HG03196 (cell line): ENCODE data around the gene ARL4A.
"Not testable (repeated sequence)": the region's sequence is repeated elsewhere in the genome, so short reads cannot be mapped to it uniquely, and the experiment has no call there.

Source experiments
- ATAC-seq: cut with Tn5 transposase; IDR thresholded peaks from one replicate; pipeline ENCODE4 v1.9.1; 2021; ENCODE audit not compliant: unreplicated experiment

The ARL4A gene

DNA sequence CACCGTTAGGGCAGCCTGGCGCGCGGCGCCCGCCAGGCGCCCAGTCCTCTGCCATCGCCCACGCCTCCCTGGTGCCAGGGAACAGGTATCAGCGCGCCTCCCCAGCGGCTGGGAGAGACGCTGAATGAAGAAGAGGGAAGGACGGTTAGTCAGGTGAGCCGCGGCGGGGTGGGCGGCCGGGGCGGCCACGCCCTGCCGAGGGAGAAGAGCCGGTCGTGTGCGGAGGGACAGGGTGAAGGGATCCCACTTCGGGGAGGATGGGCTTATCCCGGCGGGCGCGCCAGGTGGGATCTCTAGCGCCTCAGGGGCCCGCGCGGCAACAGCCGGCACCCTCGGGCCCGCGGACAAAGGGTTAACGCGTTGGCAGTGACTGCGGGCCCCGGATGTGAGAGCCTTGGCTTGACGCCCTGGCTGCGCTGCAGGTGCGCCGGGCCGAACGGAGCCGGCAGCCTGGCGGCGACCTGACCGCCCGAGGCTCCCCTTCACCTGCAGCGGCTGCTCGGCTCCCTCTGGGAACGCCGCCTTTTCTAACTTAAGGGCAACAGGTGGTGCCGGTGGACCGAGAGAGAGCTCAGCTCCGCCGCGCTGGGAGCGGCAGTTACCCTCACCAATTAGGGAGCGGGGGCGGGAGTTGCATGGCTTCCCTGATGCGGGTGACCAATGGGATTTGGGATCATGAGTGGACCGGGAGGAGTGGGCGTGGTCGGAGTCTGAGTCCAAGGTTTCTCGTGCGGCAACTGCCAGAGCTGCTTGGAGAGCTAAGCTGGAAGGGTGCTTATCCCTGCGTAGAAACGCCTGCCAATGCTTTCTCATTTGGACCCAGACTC, at the start of gene ARL4A:
ARL4A (plus strand) TSS at position 743 of the 827 bp plus-strand sequence. CDS start 622 bp downstream, outside the sequence.
- peak; percentile 88 for ATAC-seq

GRCh38 chr7:12637819-12638592, 49.4 kb upstream of the ARL4A start:
- peak; percentile 66 for ATAC-seq

DNA sequence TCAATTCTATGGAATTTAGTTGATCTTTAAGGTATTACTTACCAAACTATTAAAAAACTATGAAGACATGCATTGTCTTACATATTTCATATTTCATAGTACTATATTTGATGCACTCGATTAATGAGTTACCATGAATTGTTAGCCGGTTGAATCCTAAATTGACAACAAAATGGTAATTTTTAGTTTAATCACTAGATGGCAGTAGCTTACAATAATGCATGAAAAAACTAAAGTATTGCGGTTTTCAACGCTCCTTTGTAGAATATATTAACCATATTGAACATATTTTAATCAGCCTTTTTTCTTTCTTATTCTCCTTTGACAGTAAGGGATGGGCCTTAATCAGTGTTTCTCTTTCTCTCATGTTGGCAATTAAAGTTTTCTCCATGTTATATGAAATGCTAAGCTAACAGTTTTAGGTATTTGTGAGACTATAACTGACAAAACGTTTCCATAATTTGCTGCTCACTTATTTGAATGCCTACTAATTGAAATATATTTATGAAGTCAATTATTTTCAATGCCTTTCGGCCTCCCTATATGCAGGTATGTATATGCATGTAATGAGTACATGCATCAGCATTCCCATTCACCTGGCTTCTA, 48.5 kb upstream of the ARL4A start:
- peak; percentile 36 for ATAC-seq

- ATAC-seq = no peak
Observed at GRCh38 chr7:12640299-12641096, 46.9 kb upstream of the ARL4A start.

GRCh38 chr7:12641196-12641595, 46.2 kb upstream of the ARL4A start:
- no peak for ATAC-seq

DNA sequence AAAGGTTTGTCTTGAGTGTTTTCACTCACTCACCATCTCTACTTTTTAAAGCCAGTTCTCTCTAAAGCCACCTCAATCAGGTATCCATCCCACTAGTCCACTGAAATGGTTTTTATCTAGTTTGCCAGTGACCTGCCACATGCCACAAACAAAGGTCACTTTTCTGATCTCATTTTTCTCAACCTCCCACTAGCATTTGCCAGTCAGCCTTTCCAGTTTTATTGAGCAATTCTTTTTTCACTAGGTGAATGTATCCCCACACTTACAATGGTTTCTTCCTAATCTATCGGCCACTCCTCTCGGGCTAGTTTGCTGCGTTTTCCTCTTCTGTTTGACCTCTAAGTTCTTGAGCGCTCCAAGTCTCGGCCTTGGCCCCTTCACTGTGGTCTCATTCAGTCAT, 44.9 kb upstream of the ARL4A start:
- ATAC-seq = no peak

- no peak for ATAC-seq
Observed at GRCh38 chr7:12643001-12643643, 44.3 kb upstream of the ARL4A start.

GRCh38 chr7:12643644-12644043, 43.8 kb upstream of the ARL4A start:
- ATAC-seq = no peak

DNA sequence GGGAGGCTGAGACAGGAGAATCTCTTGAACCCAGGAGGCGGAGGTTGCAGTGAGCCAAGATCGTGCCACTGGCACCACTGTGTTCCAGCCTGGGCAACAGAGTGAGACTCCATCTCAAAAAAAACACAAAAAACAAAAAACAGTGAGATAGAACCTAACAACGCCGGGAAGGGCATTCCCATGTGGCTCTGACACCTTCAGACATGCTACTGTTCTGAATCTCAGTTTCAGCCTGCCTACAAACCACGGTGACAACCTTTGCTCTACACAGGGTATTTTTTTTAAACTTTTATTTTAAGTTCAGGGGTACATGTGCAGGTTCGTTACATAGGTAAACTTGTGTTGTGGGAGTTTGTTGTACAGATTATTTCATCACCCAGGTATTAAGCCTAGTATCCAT, 42.2 kb upstream of the ARL4A start:
- not testable (repeated sequence) for ATAC-seq

- no peak for ATAC-seq
Observed at GRCh38 chr7:12646139-12646538, 41.3 kb upstream of the ARL4A start.

DNA sequence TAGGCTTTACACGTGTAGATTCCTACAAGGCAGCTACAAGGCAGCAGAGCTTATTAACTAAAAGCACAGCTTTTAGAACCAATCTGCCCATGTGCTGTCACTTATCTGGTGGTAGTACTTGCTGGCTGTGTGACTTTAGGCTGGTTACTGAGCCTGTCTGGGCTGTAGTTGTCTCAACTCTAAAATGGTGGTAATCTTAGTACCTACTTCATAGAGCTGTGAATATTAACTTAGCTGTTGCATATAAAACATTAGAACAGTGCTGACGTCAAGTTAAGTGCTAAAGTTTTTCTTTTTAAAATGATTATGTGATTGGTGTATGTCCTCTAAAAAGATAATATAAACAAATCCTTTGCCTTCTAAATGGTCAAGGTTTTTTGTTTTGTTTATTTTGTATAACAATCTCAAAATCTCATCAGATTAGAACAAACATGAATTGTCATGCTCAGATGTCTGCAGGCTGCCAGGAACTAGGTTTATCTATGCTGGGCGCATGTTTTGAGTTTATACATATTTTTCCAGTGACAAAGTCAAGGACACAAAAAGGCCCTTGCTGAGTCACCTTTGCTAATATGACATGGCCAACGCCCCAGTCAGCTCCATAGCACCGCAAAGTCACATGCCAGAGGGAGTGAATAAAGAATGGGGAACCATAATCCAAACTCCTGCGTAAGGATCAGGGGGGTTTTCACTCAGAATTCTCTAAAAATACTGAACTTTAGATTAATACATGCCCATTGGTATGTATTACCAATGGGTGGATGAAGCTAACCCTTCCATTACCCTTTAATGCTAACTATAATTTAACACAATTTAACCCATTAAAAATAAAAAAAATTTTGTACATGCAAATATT, 39.8 kb upstream of the ARL4A start:
- ATAC-seq = no peak

GRCh38 chr7:12648704-12649261, 38.6 kb upstream of the ARL4A start:
- no peak for ATAC-seq

GRCh38 chr7:12649348-12649747, 38.1 kb upstream of the ARL4A start:
- ATAC-seq = no peak

DNA sequence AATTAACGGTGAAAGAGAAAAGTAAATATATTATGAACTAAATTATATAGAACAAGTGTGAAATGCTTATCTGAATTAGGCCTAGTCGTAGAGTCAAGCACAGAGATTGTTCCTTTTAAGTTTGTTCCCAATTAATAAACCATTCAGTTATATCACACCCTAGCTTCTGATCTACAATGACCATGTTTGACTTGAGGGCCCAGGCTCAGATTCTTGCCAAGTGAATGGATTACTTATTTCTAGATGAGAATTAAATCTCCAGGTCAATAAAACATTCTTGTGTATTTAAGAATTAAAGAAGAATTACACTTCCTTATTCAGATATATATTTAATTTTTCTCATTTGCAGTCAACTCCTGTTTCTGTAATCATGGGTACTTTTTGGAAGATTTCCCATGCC, 37.4 kb upstream of the ARL4A start:
- no peak for ATAC-seq

GRCh38 chr7:12653110-12653509, 34.3 kb upstream of the ARL4A start:
- ATAC-seq = no peak

- ATAC-seq = no peak
Observed at GRCh38 chr7:12653518-12653917, 33.9 kb upstream of the ARL4A start.

DNA sequence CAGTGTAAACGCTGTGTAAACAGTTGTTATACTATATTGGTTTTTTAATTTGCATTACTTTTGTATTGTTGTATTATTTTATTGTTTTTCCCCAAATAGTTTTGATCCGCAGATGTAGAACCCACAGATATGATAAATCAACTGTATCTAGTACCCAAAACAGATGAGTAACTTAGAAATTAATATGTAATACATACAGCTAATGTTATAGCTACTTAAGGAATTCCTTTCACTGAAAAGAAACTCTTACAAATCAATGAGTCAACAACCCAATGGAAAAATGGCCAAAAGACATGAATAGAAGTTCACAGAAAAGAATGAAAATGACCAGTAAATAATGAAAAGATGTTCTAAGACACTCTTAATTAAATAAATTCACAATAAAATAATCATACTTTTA, 32.3 kb upstream of the ARL4A start:
- ATAC-seq = no peak

- not testable (repeated sequence) for ATAC-seq
Observed at GRCh38 chr7:12660423-12660822, 27.0 kb upstream of the ARL4A start.

DNA sequence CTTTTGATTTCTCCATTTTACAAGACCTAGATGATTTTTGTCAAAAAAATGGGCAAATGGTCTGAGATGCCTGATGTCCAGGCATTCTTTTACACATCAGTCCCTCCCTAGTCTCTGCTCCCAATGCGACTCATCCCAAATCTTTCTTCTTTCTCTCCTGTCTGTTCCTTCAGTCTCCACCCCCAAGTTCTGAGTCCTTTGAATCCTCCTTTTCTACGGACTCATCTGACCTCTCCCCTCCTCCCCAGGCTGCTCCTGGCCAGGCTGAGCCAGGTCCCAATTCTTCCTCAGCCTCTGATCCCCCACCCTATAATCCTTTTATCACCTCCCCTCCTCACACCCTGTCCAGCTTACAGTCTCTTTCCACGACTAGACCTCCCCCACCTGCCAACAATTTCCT, 26.4 kb upstream of the ARL4A start:
- ATAC-seq = not testable (repeated sequence)
